ENCODE measurements around the gene SRPK2.
"Not testable (repeated sequence)": the region's sequence is repeated elsewhere in the genome, so short reads cannot be mapped to it uniquely, and the experiment has no call there.

Gene SRPK2

DNA sequence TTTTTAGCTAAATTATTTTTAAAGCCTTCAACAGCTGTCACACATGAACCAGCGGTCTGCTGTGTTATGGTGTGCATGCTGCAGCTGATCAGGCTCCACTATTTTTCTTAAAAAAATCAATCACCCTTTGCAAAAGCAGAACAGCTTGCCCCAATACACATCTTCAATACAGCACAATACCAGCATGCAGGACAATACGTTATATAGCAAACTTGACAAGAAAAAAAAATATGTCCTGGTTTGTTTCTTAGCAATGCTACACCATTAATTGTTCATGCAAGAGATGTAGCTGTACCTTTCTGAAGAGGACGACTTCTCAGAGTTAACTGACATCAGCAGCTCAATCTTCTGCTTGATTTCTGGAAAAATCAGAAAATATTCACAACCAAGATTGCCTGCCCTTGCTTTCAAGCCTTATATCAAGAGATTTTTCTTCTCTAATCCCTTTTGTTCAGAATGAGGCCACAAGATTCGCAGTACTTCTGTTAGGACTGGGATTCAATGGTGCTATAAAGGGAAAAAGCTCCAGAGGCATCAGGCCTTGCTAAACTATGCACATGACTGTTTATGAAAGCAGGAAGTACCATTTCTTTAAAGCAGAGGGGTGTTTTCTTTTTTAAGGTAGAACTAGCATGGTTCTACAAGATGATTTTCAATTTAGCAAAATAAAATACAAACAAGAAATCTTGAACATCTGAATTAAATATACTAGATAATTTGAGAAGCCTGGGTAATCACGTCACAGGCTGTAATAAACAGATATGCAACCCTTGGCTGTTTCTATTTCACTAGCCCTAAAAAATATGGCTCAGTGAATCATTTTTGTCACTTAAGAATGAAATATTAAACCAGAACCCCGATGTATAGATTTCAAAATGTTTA, 120.0 kb downstream of the SRPK2 start:
- FAIRE-seq (no peak), DNase-seq (ENCODE audit: insufficient read length, low spot score) (peak; percentile 45)

DNA sequence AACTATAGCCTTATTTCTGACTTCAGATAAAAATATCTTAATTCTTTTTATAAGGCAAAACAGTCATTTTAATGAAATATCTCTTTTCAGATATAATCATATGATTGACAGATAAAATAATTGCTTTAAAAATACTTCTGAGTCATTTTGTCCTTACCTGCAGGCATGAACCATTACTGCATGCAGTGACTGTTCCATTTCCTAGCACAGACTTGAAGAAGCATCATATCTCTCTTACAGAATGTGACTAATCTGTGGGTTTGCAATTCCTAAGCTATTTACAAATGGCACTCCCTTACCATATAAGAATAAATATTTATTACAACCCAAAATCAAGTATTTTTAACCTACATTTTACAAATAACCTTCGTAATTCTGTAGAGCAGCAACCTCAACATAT, 120.7 kb downstream of the SRPK2 start:
- peak; percentile 27 for DNase-seq (ENCODE audit: insufficient read length, low spot score)
- FAIRE-seq = no peak

DNA sequence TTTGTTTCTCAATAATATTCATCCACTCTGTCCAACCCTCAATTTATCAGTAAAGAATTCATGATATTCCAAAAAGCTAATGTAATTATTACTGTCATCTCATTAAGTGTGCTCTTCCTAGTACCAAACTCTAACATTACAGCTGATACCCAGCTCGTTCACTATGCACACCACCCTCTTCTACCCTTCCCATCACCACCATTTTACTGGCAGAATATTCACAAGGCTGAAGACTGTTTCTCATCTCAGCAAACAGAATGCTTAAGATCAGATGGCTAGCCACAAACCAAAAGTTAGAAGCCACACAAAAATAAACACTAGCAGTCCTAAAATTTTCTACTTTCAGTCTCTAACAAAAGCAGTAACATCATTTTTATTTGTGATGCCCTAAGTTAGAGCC, 121.5 kb downstream of the SRPK2 start:
- DNase-seq (ENCODE audit: insufficient read length, low spot score) (no peak), FAIRE-seq (no peak)

DNA sequence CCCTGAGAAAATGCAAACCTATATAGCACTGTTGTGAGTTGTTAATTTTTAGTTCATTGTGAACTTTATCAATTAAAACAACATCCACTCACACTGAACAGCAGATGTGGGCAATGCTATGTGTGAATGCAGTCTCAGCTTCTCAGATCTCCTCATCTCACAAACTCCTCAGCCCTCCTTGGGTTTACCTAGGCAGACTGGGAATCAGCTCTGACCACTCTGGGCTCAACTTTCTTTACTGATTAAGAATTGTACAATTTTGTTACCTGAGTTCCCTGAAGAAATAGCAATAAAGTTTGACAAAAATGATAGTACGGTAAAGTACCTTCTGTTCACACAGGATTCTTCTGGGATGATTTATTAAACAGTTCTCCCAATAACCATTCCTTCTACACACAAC, 124.0 kb downstream of the SRPK2 start:
- FAIRE-seq = no peak
- DNase-seq (ENCODE audit: insufficient read length, low spot score) = no peak

DNA sequence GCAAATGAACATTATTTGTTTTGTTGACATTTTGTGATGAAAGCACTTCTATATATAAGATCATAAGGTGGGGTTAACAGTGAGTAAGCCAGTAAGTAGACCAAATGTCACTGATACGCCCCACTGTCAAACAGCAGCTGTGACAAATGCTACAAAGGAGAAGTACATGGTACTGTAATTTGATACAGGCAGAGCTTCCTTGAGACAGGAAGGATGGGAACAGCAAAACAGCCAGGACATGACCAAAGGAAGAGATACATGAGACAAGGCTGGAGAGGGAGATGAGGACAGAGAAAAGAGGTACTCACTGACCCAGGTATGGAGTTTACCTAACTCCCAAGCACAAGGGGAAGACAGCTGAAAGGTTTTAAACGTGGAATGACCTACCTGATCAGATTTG, 127.0 kb downstream of the SRPK2 start:
- DNase-seq (ENCODE audit: insufficient read length, low spot score) = peak; percentile 28
- no peak for FAIRE-seq

DNA sequence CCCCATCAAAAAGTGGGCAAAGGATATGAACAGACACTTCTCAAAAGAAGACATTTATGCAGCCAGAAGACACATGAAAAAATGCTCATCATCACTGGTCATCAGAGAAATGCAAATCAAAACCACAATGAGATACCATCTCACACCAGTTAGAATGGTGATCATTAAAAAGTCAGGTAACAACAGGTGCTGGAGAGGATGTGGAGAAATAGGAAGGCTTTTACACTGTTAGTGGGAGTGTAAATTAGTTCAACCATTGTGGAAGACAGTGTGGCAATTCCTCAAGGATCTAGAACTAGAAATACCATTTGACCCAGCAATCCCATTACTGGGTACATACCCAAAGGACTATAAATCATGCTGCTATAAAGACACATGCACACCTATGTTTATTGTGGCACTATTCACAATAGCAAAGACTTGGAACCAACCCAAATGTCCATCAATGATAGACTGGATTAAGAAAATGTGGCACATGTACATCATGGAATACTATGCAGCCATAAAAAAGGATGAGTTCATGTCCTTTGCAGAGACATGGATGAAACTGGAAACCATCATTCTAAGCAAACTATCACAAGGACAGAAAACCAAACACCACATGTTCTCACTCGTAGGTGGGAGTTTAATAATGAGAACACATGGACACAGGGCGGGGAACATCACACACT, 128.4 kb downstream of the SRPK2 start:
- FAIRE-seq = not testable (repeated sequence)

DNA sequence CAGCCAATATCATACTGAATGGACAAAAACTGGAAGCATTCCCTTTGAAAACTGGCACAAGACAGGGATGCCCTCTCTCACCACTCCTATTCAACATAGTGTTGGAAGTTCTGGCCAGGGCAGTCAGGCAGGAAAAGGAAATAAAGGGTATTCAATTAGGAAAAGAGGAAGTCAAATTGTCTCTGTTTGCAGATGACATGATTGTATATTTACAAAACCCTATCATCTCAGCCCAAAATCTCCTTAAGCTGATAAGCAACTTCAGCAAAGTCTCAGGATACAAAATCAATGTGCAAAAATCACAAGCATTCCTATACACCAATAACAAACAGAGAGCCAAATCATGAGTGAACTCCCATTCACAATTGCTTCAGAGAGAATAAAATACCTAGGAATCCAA, 129.8 kb downstream of the SRPK2 start:
- not testable (repeated sequence) for FAIRE-seq; DNase-seq (ENCODE audit: insufficient read length, low spot score)

More for the DNA sequence above, 128.4 kb downstream of the SRPK2 start:
- DNase-seq (ENCODE audit: insufficient read length, low spot score) = not testable (repeated sequence)

DNA sequence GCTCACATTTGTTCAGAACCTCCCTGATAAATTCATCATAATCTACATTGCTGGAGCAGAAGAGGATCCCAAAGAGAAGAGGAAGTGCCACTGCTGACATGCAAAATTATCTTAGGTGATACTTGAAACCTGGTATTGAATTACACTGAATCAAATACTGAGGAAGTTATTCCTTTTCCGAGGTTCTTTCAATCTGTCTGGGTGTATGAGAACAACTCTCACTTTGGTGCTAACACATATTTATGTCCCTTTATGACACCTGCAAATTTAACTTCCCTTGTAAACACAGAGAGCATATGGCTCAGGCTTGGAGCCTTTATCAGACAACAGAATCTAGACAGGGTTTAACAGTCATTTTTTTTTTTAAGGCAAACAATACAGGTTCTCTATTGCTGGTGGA, 131.4 kb downstream of the SRPK2 start:
- no peak for FAIRE-seq
- DNase-seq (ENCODE audit: insufficient read length, low spot score) = peak; percentile 7

DNA sequence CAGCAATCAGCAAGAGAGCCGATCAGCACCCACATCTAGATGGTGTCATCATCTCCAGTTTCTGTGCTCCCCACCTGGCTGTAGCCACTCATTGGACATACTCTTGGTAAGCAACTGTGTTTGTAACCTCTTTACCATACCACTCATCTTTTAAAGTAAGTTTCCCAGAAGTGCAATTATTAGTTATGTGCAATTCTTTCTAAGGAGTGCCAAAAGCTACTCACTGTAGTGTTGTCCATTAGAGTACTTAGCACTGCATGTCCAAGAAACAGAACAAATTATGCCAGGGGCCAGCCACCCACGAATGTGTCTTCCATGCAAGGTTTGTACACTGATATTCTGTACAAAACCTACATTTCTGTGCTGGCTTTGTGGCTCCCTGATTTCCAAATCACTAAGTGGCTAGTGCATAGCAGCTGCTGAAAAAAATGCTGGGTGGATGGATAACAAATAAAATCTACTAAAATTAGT, 131.9 kb downstream of the SRPK2 start:
- DNase-seq (ENCODE audit: insufficient read length, low spot score) (no peak), FAIRE-seq (no peak)

DNA sequence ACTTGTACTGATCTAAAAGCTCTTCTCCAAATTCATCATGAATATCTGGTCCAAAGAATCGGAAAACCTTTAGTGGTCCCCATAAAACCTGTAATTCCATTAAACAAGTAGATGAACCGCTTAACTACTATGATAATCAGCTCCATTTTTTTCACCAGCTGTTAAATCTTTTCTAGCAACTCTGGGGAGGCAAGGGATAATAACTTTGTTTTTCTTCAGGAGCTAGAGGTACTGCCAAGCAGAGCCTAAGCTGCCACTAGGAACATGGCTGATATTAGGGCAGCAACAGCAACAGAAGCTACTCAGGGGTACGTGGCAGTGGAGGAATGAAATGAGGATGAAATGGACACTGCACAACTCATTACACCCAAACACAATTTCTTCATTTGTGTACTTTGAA, 138.0 kb downstream of the SRPK2 start:
- no peak for FAIRE-seq
- DNase-seq (ENCODE audit: insufficient read length, low spot score) = no peak

DNA sequence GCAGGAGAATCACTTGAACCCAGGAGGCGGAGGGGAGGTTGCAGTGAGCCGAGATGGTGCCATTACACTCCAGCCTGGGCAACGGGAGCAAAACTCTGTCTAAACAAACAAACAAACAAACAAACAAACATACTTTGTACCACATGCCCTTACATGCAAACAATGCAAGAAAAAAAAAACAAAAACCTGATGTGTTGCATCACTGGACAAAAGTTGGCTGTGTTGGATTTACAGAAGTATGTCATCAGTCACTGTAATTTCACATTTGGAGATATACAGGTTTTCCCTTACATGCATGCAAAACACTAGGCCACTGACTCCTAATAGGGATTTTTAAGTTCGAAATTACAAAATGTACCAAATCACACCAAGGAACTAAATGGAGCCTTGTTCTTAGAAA, 138.5 kb downstream of the SRPK2 start:
- FAIRE-seq = no peak
- DNase-seq (ENCODE audit: insufficient read length, low spot score) = no peak

DNA sequence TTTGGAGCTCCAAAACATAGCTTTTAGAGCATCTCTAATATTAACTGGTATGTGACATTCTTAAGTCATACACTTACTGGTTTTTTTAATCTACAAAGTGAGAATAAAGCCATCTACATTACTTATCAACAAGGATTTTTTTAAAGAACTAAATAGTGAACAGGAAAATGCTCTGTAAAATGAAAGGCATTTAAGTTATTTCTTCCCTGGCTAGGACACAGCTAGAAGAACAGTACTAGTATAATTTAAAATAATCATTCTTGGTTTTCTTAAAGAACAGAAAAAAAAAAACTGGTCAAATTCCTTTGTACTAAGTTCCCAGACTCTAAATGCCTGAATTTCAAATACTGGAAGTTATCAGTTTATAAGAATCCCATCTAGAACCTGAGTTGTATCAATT, 139.5 kb downstream of the SRPK2 start:
- DNase-seq (ENCODE audit: insufficient read length, low spot score) = no peak
- FAIRE-seq = no peak

DNA sequence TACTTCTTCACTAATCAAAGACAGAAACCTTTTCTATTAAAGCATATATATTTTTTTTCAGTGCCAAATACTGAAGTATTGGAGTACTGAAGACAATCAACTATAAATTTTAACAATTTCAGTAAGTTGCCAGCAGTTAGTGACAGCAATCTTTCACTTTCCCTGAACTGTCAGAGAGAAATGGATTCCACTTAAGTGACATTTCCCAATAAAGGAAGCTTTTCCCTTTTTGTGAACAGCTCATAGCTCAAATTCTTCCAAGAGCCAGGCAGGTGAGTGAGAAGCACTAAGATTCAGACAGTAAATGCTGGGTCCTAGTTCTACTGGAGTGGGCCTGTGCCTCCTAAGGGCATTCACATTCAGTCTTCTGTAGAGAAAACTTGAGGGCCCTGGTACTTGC, 142.0 kb downstream of the SRPK2 start:
- FAIRE-seq = no peak

DNA sequence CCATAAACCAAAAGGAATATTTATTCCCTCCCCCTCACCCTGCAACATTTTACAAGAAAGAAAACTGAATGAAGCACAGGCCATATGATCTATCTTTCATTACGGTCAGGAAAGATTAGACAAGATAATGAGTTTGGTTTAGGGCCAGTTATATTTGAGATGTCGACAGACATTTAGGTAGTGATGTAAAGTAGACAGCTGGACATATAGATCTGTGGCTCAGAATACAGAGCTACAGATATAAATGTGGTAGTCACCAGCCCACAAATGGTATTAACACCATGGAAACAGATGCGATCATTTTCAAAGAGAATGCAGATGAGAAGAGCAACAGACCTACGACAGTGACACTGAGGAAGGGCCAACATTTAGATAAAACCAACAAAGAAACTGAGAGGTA, 142.5 kb downstream of the SRPK2 start:
- no peak for FAIRE-seq
- DNase-seq (ENCODE audit: insufficient read length, low spot score) = no peak

More for the DNA sequence above, 142.0 kb downstream of the SRPK2 start:
- no peak for DNase-seq (ENCODE audit: insufficient read length, low spot score)

DNA sequence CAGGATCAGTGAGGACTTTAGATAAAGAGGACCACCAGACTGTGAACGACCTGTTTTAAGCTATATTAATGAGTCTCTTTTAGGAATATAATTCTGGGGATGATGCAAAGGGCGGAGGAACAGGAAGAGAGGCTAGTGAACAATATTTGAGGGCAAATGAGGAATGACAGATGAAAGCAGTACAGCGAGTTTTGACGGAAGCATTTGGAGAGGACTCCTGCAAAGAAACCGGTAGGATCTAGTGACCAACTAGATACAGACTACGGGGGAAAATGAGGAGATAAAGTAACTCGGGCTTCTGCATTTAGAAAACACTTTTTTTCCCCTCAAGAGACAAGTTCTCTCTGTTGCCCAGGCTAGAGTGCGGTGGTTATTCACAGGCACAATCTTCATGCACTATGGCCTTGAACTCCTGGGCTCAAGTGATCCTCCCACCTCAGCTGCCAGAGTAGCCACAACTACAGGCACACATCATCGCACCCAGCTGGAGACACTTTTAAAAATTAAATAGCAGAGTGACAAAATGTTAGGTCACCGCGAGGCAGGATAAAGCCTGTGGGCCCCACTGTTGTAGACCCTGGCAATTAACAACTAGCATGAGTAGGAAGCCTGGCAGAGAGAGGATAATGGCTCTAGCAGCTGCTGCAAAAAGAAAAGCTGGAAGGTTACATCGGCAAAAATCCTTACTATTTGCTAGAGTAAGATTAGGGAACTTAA, 143.2 kb downstream of the SRPK2 start:
- FAIRE-seq = no peak
- no peak for DNase-seq (ENCODE audit: insufficient read length, low spot score)

DNA sequence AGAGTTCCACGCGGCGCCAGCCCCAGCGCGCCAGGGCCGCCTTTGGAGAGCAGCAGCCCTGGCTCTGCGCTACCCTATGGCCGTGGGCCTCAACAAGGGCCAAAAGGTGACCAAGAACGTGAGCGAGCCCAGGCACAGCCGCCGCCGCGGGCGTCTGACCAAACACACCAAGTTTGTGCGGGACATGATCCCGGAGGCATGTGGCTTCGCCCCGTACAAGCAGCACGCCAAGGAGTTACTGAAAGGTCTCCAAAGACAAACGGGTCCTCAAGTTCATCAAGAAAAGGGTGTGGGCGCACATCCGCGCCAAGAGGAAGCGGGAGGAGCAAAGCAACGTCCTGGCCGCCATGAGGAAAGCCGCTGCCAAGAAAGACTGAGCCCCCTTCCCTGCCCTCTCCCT, 144.1 kb downstream of the SRPK2 start:
- DNase-seq (ENCODE audit: insufficient read length, low spot score) (no peak), FAIRE-seq (no peak)

DNA sequence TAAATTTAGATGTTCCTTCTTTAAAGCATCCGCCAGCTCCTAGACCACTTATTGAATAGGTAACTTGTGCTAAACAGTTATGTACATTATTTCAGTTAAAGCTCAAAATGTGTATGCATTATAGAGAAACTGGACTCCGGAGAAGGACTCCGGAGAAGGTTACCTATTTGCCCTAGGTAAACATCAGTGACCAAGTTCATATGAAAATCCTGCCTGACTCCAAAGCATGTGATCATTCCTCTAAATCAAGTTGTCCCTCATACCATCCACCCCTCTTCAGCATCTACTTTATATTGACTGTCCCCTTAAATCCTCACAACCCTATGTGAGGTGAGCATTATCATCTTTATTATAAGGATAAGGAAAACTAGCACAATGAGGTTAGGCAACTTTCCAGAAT, 147.5 kb downstream of the SRPK2 start:
- FAIRE-seq = no peak

DNA sequence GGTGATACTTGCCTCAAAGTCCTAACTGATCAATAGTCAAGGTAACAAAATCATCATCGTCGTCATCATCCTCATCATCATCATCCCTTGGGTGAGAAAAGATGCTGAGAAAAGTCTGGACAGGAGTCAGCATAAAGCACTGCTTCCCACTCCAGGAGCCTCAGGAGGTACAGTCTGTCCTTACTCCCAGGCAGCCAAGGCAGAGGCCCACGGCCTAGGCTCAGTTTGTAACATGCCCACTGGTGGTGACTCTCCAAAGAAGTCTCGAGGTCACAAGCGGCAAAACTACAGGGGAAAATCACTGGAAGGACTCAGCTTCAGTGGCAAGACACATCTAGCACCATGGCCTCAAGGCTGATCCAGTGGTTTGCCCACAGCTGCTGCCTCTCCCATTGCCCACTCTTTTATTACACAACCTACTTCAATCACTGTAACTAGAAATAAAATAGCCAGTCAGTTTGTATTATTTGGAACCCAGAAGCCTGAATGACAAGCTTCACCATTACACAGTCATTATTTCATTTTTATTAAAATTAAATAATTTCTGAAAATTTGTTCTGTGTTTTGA, 150.4 kb downstream of the SRPK2 start:
- FAIRE-seq (no peak), DNase-seq (ENCODE audit: insufficient read length, low spot score) (no peak)

More for the DNA sequence above, 147.5 kb downstream of the SRPK2 start:
- DNase-seq (ENCODE audit: insufficient read length, low spot score) = no peak

DNA sequence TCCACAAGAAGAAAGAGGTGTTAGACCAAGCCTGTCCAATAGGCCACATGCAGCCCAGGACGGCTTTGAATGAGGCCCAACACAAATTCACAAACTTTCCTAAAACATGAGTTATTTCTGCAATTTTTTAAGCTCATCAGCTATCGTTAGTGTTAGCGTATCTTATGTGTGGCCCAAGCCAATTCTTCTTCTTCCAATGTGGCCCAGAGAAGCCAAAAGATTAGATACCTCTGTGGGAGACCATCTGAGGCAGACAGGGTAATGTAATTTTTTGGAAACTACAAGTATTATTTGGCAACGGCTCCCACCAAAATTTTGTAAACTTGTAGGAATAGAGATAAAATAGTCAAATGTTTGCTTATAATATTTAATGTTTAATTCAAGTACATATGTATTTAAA, 153.8 kb downstream of the SRPK2 start:
- DNase-seq (ENCODE audit: insufficient read length, low spot score) (no peak), FAIRE-seq (no peak)

DNA sequence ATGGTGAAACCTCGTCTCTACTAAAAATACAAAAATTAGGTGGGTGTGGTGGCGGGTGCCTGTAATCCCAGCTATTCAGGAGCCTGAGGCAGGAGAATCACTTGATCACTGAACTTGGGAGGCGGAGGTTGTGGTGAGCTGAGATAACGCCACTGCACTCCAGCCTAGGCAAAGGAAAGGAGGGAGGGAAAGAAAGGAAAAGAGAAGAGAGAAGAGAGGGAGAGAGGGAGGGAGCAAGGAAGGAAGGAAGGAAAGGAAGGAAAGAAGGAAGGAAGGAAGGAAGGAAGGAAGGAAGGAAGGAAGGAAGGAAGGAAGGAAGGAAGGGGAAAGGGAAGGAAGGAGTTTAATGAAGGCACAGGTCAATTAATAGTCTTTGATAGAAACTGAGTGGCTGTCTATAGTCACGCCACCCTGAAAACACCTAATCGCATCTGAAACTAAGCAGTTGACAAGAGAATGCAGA, 155.9 kb downstream of the SRPK2 start:
- not testable (repeated sequence) for FAIRE-seq; DNase-seq (ENCODE audit: insufficient read length, low spot score)

DNA sequence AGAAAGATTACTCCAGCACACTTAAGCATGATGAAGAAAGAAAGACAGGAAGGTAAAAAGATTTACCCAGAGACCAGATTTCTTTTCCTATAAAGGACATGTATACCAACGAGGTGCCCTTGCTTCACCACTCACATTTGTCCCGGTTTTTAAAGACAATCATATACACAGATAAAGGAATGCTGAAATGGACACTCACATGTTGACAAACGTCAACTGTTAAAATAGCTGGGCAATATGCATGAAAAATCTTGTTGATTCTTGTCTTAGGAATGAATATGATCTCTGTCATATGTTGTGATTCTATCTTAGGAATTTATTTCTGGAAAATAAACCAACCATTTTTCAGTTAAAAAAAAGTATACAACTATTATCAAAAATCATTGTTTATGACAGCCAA, 158.2 kb downstream of the SRPK2 start:
- no peak for DNase-seq (ENCODE audit: insufficient read length, low spot score)
- no peak for FAIRE-seq
